DMS153 (cell line): ENCODE data around the gene DIRAS1.

ENCODE experiments used
- DNase-seq: peaks from one replicate; lab custom pipeline; 2025; lab: John Stamatoyannopoulos, UW

The DIRAS1 gene

GRCh38 chr19:2755448-2755705 lies 34.2 kb upstream of the DIRAS1 start:
- no peak for DNase-seq

GRCh38 chr19:2754659-2755447 lies 33.7 kb upstream of the DIRAS1 start:
- no peak for DNase-seq

- no peak for DNase-seq
Observed at GRCh38 chr19:2751438-2751830, 30.3 kb upstream of the DIRAS1 start.

- no peak for DNase-seq
Observed at GRCh38 chr19:2750808-2751437, 29.8 kb upstream of the DIRAS1 start.

- DNase-seq: no peak
Observed at GRCh38 chr19:2747349-2747748, 26.2 kb upstream of the DIRAS1 start.

GRCh38 chr19:2744113-2744512 lies 22.9 kb upstream of the DIRAS1 start:
- DNase-seq: no peak

GRCh38 chr19:2743099-2743498 lies 21.9 kb upstream of the DIRAS1 start:
- DNase-seq: no peak

GRCh38 chr19:2740314-2740656 lies 19.1 kb upstream of the DIRAS1 start:
- no peak for DNase-seq

- DNase-seq: peak; percentile 90
Observed at GRCh38 chr19:2739602-2740313, 18.6 kb upstream of the DIRAS1 start, which contains the start of gene SLC39A3. Gene SLC39A3, minus strand, starts transcription at chr19:2740017. Its CDS starts 2,760 bp downstream, at chr19:2737257.

GRCh38 chr19:2736550-2737190 lies 15.5 kb upstream of the DIRAS1 start:
- no peak for DNase-seq

- DNase-seq: no peak
Observed at GRCh38 chr19:2735374-2735773, 14.2 kb upstream of the DIRAS1 start.

GRCh38 chr19:2734589-2735288 lies 13.6 kb upstream of the DIRAS1 start:
- no peak for DNase-seq

GRCh38 chr19:2733930-2734588 lies 12.9 kb upstream of the DIRAS1 start:
- no peak for DNase-seq

- DNase-seq: no peak
Observed at GRCh38 chr19:2732883-2733282, 11.7 kb upstream of the DIRAS1 start.

GRCh38 chr19:2732157-2732725 lies 11.1 kb upstream of the DIRAS1 start:
- DNase-seq: no peak

GRCh38 chr19:2731181-2731995 lies 10.2 kb upstream of the DIRAS1 start:
- DNase-seq: no peak

- no peak for DNase-seq
Observed at GRCh38 chr19:2729943-2730818, 9.0 kb upstream of the DIRAS1 start.

GRCh38 chr19:2728783-2729387 lies 7.7 kb upstream of the DIRAS1 start:
- no peak for DNase-seq

- no peak for DNase-seq
Observed at GRCh38 chr19:2727640-2727944, 6.4 kb upstream of the DIRAS1 start.
